Naive B cell (primary cell): Measurements from ENCODE around the gene ZNF710. TPM values are rescaled to one million over a fixed set of nuclear protein-coding genes. Genes with fewer than 3 reads are reported as not detected.

Source experiments
- polyA plus RNA-seq, 6 donors: library from polyadenylated mRNA; unstranded; fragments of 300-500 nt; fragmentation: Illumina TruSeq; gene quantifications; one replicate each; pipeline ENCODE4 v1.2.3, GENCODE V29; 2021; ENCODE audit warnings: low read depth in 6 of 6

ZNF710 gene
- polyA plus RNA-seq, 6 donors from 2014 or later = 0.64 to 2.4 (median 2.0) TPM

Other genes starting within 250 kb of the ZNF710 start
- gene MESP2, start 225.0 kb upstream of the ZNF710 start, polyA plus RNA-seq = not detected
- gene ANPEP, start 186.5 kb upstream of the ZNF710 start, polyA plus RNA-seq = under 1 TPM in 5 of 6 donors, not detected in 1; 0.13 to 0.62 (median 0.28) TPM
- gene AP3S2, start 107.3 kb upstream of the ZNF710 start, polyA plus RNA-seq = 10 to 100 TPM; 19.3 to 40.9 (median 35.9) TPM
- not detected for gene ARPIN, start 88.4 kb upstream of the ZNF710 start, polyA plus RNA-seq
- gene IDH2, start 101.1 kb downstream of the ZNF710 start, polyA plus RNA-seq = 100 to 1,000 TPM in 1 of 6 donors, 10 to 100 TPM in 5; 59.0 to 105 (median 64.5) TPM
- gene SEMA4B, start 200.0 kb downstream of the ZNF710 start, polyA plus RNA-seq = 100 to 1,000 TPM in 4 of 6 donors, 10 to 100 TPM in 2; 96.8 to 172 (median 103) TPM
- gene CIB1, start 232.6 kb downstream of the ZNF710 start, polyA plus RNA-seq = 100 to 1,000 TPM; 204 to 259 (median 235) TPM
- gene GDPGP1, start 232.9 kb downstream of the ZNF710 start, polyA plus RNA-seq = 1 to 10 TPM in 4 of 6 donors, under 1 TPM in 2; 0.70 to 2.1 (median 1.3) TPM
- gene TTLL13, start 248.2 kb downstream of the ZNF710 start, polyA plus RNA-seq = 1 to 10 TPM in 1 of 6 donors, under 1 TPM in 3, not detected in 2; 0.11 to 1.4 (median 0.34) TPM